HCEC 1CT (cell line): Measurements from ENCODE around the gene C11orf87.

Source experiments
- DNase-seq: peaks from one replicate; pipeline ENCODE4 v3.0.0-alpha.2; 2017

C11orf87 gene

DNA sequence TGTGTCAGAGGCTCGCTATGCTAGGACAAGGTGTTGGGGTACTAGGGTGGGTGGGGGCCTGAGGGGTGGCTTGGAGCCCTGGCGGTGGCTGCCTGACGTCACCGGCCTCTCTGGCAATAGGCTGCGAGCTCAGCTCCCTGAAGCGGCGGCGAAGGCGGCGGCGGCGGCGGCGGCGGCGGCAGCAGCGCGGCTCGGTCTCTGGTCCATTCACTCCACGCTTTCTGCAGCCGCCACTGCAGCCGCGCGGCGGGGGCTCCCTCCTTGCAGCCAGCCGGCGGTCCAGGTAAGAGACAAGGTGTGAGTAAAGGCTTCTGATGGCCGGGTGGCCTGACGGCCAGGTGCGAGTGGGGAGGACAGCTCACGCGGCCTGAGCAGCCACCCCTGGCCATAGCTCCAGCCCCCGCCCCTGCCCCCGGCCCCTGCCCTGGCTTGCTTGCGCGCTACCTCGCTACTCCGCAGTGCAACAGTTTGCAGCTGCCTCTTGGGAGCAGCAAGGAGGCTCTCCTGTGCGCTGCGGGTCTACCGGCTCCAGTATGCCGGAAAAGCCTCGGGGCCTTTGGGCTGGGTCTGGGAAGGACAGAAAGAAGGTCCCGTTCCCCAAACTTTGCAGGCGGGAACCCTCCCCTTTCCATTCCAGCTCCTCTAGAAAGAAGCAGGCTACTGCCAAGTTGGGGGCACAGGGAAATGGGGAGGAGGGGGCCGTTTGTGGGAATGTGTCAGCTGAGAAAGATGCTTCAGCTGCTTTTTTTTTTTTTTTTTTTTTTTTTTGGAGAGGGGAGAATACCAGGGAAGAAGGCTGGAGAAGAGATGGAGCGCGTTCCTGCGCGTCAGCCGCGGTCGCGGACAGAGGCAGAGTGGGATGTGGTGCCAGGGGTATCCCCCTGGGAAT, at the start of gene C11orf87:
C11orf87 (plus strand) TSS at position 210 of the 889 bp plus-strand sequence. CDS start 1,444 bp downstream, outside the sequence.
- DNase-seq = no peak

DNA sequence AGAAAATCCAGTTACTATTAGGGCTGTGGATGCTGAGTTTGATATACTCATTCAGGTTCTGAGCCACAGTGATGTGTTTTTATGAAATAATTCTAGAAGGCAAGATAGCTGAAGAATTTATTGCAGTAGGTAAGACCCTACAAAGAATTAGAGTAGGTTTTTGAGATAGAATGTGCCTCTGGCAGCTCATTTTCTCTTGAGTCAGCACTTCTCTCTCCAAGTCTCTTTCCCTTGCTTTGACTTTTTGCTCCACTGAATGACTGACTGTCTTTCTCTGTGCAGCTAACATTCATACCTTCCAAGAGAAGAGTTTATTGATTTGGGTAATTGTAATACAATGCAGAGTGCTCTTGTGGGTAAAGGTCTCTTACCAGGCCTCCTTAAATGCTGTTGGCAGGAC, 48.0 kb upstream of the C11orf87 start:
- DNase-seq = no peak

DNA sequence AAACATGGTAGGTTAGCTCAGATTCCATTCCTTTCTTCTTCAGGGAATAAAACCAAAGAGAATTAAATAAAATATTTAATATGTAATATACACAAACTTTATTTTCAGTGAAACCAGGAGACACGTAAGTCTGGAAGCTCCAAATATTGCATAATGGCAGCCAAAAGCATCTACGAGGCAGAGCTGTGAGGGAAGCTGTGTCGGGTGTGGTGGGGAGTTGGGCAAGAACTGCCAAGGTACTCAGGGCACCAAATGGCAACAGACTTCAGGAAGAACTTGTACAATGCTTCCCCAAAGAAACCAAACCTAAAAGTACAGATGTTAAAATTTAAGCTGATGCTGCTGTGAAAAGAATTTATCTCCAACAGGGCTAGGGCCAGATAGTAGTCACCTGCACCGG, 47.5 kb upstream of the C11orf87 start:
- no peak for DNase-seq

DNA sequence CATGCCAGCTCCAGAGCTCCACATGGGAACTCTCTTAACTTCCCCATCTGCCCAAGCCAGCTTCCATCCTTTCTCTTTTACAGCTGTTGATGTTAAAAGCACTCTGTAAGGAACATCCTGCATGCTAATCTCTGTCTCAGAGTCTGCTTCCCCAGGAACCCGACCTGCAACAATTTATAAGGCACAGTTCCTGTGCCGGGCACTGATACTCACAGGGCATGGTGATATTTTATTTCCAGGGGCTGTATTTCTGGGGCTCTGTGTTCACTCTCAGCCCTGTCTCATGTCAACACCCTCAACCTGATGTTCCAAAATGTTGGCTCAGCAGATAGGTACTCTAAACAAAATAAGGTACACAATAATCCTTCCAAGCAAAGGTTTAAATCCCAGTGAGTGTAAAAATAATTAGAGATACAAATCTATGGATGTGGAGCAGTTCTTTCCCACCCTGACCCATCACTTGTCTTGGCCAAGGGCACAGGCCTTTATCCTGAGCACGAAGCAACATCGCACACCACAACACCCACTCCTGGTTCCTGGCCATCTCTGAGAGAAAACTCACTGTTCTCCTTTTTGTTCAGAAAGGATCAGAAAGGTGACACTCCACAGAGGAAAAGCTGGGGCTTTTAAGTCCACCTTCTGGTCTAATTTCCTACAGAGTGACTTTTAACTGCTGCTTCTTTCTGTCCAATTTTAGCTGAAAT, 44.8 kb upstream of the C11orf87 start:
- DNase-seq = no peak

DNA sequence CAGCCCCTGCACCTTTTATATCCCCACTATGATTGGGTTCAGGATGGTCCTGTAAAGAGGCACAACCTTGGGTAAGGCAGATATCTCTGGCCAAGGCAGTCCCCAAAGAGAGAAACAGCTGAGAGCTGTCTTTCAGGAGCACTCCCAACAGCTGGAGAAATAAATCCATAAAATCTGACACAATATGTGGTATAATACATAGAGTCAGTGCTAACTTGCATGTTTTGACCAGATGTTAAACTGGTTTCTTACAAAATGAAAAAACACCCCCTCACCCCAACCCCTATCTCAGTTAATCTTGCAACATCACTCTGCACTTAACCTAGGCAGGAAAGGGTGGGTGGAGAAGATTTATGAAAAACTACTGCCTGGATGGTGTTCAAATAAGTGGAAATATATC, 44.0 kb upstream of the C11orf87 start:
- DNase-seq = no peak

DNA sequence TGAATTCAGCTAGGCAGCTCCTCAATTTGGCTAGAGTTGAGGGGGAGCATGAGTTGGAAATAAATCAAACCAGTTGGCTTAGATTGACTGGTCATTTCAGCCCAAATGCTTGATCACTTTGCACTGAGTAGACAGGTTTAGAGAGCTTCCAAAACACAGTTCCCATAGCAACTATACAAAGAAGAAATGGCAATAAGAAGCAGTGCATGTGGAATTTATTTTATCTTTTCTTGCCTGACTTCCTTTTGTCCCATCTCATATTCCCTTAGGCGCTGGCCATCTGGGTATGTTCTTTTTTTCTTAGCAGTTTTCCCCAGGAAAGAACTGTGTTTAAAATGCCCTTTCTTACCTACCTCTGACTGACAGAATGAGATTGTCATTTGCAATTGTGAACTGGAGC, 38.7 kb upstream of the C11orf87 start:
- no peak for DNase-seq

DNA sequence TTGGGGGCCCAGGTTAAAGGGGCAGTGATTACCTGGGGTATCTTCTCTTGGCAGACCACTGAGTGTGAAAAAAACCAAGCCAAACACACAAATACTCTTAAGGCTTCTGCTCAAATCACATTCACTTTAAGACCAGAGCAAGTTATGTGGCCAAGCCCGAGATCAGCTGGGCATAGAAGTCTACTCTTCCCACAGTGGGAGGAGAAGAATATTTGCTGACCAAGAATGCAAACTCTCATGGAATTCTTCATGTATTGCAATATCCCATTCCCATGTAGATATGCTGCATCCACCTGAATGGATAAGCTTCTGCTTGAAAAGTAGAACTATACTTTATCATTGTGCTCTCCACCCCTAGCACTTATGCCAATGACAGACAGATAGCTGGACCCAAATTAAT, 37.1 kb upstream of the C11orf87 start:
- no peak for DNase-seq

DNA sequence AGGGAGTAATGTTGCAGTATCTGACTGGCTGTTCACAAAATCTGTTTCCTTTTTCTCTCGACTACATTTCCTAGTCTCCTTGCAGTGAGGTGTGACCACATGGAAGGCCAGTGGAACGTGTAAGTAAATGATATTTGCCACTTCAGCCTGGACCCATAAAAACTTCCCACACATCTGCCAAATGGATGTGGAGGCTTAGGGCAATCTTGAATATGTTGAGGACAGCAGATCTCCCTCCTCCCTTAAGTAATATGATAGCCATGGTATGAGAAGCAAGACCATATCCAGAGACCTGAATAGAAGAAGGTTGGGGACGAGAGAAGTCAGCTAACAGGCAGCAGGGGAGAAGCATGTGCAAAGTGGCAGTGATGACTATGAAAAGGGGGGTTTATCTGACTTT, 33.0 kb upstream of the C11orf87 start:
- no peak for DNase-seq

DNA sequence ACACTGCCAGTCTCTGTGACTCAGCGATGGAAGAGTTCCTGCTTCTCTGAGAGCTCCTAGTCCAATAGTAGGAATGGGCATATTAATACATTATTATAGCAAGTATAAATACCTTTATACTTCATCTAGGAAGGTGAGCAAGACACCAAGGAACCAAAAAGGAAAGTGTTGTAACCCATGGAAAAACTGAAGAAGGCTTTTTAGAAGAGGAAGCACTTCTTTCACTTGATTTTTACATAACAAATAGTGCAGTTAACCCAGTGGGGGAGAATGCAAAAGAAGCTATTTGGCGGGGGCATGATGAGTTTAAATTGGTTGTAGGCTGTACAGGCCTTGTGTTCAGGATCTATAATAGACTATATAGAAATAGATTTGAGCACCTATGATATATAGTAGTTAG, 31.2 kb upstream of the C11orf87 start:
- no peak for DNase-seq

DNA sequence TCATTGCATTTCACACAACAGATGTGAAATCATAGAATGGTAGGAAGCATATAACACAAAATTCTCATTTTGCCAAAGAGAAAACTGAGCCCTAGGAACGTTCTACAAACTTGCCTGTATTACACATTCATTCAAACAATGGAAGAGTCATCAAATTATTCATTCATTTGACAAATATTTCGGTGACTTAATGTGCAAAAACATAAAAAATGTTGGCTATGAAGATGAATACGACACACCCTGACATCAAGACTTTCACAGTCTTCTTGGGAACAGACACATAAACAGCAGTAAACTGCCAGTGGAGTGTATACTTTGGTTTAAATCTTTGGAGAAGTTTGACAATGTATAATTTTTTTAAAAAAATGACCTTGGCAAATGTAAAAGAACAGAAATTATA, 20.4 kb upstream of the C11orf87 start:
- DNase-seq = no peak

DNA sequence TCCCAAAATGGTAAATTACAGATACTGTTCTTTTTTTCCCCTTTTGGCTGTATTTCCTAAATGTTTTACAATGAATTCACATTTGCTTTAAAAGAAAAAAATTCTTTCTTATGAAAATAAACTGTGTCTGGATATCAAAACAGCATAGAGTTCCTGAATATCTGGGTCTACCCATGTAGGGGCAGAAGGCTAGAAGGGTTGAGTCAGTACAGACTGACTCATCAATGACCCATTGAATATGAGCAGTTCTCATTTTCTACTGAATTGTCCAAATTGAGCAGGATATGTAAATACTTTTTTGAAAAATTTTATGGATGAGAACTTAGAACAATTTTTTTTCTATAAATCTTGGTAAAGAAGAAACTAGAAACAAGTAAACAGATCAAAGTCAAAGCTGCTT, 16.3 kb upstream of the C11orf87 start:
- DNase-seq = peak; percentile 59

DNA sequence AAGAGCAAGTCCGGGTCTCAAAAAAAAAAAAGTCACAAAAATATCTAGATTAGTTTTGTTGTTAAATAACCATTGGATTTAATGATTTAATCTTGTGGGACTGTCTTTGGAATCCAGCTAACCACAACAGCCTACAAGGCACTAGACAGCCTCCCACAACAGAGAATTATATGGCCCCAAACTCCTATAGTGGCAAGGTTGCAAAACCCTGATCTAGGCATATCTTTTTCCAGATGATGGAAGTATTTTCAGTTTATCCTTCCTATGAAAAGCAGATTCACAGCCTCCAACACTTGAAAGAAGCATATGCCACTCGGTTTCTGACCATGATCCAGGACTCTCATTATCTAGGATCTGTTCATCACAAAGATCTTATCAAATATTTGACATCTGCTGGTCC, 5.4 kb upstream of the C11orf87 start:
- no peak for DNase-seq

DNA sequence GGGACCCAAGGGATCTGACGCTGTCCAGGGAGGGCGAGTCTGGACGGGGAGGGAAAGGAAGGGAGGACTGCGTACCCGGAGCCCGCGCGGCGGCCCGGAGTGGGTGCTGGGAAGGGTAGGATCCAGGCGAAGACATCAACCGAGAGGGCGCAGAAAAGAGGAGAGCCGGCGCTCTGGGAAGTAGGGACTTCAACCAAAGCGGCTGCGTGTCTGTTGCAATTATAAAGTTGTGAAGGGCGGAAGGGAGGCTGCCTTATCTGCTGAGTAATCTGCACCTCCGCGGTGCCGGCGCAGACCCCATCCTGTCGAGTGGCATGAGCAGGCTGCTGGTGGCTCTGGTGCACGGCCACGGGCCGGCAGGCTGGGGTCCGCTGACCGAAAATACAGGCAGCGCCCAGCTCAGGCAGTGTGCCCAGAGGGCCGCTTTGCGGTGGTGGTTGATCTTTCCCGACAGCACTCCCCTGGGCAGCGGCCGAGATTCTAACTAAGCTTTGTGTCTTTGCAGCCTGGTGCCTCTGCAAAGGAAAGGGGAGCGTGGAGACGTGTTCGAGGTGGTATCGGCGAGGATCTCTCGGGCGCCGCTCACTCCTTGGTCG, 978 bp downstream of the C11orf87 start:
- DNase-seq = no peak

DNA sequence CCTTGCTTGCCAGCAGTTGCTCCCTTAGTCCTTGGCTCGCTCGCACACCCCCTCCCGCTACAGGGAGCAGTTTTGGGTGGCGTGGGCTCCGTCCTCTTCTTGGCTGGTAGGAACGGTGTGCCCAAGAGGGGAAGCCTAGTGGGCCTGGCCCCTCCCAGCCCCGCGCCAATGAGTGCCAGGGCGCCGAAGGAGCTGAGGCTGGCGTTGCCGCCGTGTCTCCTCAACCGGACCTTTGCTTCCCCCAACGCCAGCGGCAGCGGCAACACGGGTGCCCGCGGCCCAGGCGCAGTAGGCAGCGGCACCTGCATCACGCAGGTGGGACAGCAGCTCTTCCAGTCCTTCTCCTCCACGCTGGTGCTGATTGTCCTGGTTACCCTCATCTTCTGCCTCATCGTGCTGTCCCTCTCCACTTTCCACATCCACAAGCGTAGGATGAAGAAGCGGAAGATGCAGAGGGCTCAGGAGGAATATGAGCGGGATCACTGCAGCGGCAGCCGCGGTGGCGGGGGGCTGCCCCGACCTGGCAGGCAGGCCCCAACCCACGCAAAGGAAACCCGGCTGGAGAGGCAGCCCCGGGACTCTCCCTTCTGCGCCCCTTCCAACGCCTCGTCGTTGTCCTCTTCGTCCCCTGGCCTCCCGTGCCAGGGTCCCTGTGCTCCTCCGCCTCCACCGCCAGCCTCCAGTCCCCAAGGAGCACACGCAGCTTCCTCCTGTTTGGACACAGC, 1.6 kb downstream of the C11orf87 start:
- DNase-seq = no peak

DNA sequence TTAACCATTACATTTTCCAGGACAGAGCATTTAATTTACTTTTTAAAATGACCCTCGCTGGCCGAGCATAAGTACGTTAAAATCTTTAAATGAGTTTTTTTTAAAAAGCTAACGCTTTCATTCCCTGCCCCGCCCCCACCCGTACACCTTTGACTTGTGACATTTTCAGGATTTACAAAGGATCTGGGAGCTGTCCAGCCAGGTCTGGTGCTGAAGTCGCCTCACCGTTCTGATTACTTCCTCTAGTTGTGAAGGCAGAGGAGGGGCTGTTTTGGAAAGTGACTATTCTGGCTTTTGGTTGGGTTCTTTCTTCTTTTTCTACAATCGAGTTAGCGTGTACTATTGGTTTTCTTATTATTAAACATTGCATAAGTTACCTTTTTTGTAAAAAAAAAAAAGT, 2.9 kb downstream of the C11orf87 start:
- DNase-seq = no peak

DNA sequence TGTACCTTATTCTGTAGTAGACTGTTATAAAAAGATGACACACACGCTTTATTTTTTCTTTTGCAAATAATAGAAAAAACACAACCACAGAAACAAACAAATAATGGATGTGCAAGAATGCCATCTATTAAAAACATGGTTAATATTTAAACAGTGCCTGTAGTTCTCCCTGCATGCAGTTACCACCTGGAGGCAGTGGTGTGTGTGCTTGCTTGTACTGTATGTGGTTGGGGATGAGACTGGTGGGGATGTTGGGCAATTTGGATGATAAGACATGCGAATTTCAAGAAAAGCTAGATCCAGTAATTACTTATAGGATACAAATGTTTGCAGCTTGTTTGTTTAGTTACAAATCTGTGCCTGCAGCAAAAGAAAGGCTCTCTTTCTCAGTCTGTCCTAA, 3.6 kb downstream of the C11orf87 start:
- DNase-seq = peak; percentile 30

DNA sequence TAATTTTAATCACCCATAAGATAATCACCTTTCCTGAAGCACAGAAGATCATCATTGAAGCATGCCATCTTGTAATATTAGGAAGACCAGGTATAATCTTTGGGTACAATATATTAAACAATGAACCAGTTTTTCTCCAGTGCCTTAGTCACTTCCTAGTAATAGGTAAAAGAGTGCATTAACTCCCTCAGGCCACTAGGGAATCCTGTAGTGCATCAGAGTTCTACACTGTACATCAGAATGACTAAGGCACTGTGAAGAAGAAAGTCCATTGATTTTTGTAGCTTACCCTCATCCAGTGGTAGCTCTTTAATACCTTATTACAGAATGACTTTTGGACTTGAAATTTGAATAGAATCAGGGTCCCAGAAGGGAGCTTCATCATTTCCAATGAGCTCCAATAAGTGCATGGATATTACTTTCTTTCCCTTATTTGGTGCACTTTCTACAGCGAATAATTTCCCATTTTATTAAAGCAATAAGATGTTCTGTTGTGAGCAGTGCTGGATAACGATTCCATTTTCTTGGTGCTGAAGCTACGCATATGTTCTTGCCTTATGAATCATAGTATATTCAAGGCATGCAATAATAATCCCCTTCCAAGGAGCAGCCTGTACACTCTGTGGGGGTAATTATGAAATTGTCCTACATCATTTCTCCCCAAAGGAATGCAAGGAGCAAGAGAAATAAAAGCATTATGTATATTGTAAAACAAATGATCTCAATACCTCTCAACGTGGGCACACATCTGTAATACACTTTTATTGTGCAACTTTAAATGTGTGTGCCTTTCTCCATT, 4.7 kb downstream of the C11orf87 start:
- DNase-seq = peak; percentile 29

DNA sequence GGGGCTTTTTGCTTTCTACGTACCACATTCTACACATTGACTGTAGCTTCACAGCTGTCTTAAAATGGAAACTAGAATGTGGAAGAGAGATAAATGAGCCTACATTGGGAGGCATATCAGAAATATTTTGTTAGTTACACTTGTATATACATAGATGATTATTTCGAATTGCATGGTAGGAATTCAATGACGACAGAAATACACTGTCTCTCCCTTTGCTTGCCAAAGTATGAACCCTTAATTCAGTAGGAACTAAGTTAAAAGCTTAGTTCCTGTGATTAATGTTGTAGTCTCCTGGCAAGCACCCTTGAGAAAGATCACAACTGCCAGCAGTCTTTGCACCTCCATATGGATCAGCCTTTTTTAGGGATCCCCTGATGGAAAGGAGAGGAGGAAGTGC, 10.1 kb downstream of the C11orf87 start:
- DNase-seq = peak; percentile 76

DNA sequence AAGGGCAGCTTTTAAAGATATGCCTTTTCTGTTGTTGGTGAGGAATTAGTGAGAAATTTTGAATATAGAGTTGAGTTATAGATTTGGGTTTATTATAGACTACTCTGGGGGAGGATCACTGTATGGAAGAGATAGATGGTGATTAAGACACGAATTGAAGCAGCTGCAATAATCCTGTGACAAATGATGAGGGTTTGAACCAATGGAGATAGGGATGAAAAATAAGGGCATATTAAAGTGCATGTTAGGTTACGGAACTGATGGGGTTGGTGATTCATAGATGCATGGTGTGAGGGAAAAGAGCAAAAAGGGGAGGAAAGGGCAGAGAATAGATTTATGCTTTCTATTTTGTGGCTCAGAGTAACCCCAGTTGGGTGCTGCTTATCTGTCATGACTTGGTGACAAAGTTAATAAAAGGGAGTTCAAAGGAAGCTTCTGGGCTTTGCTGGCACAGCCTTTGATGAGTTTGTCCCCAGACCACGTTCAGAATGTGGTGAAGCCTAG, 11.8 kb downstream of the C11orf87 start:
- DNase-seq = peak; percentile 26

DNA sequence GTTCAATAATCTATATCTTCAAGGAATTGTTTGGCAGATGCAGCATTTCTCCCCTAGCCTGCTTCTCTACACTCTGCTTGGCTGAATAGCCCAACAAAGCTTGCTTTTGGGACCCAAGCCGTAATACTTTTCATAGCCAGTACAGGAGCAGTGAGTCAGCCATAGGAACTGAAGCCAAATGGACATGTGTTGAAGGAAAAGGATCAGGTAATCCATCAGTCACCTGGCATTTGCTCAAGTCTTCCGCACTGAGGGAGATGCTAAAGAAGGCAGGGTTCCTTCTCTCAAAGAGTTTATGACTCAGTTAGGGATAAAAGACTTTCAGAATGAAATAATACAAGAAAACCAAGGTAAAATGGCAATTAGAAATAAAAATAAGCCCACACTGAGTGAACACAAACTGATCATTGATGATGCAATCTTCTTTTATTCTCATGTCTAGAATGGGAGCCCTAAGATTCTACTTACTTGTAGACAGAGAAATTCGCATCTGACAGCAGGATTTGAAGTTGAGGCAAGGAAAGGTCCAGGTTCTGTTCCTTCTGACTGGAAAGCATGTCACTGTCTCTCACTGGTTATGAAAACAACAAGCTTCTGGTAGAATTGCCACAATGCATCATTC, 13.2 kb downstream of the C11orf87 start:
- peak; percentile 22 for DNase-seq

DNA sequence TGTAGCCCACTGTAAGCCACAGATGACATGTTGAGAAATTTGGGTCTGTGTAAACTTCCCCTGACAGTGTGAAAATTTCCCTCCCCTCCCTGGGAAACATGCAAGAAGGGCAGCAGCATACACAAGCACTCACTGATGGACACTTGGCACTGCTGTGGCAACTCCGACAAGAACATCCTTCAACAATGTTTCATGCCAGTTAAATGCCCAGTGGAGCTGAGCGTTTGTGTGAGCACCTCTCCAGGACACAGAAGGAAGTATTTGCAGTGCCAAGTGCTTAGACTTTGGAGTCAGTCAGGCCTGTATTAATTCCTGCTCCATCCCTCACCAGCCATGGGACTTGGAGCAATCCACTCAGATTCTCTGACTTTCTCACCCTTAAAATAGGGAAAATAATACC, 17.7 kb downstream of the C11orf87 start:
- no peak for DNase-seq

DNA sequence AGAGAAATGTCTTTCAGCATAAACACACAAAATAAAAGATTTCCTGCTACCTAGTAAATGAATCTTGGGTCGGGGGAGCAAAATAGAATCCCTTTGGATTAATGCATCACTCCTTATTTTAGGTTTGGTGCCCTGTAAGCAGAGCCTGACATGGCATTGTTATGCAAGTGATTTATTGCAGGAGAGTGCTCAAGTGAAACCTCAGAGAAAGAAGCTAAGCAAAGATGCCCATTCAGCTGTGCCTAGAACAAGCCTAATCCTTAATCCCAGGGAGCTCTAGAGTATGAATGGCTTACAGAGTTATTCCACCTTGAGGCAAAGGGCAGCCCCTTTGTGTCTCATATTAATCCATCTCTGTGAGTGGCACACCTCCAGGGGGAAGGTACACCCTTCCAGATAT, 21.1 kb downstream of the C11orf87 start:
- DNase-seq = no peak
